Mammary epithelial cell (primary cell): ENCODE data around the gene AKAP1.

Experiments
- CTCF ChIP-seq, 2 donors: IDR thresholded peaks in 1 of 2; conservative IDR thresholded peaks in 1 of 2; 2 replicates each; pipeline ENCODE4 v1.5.1; 2011 to 2012; ENCODE audit warnings: inconsistent platforms in 2 of 2, low read length in 2 of 2, mild to moderate bottlenecking in 2 of 2, control low read depth in 1 of 2, low read depth in 1 of 2; ENCODE audit not compliant: insufficient read depth in 1 of 2; ENCODE audit errors: extremely low read depth in 1 of 2
- EZH2 ChIP-seq: IDR thresholded peaks from 2 replicates; pipeline ENCODE4 v1.6.1; 2012; ENCODE audit warnings: low read length, inconsistent platforms, borderline replicate concordance

GRCh38 chr17:57089391-57089790, 4.3 kb downstream of the AKAP1 start:
- TF ChIP-seq EZH2 (no peak), CTCF (conservative IDR thresholded peaks at IDR 0.05 in 1 of 2, IDR thresholded peaks at IDR 0.05 in 1 of 2; ENCODE audit: extremely low read depth in 1 of 2, insufficient read depth in 1 of 2, low read depth in 1 of 2, low read length in 2 of 2) (no peak)
